Parathyroid adenoma (tissue), 2 donors: Measurements from ENCODE around the gene TMEM250.

Source experiments
- H2AFZ ChIP-seq: fragments of 300-600 bp; sonication (generic); one replicate; pipeline ENCODE4 v1.7.0; 2017; ENCODE audit warnings: antibody characterized with exemption, mild to moderate bottlenecking
- H3K27ac ChIP-seq: fragments of 300-600 bp; sonication (generic); one replicate; pipeline ENCODE4 v1.7.0; 2017
- H3K27me3 ChIP-seq: fragments of 300-600 bp; sonication (generic); one replicate; pipeline ENCODE4 v1.7.0; 2017; ENCODE audit warnings: low read length; ENCODE audit not compliant: control insufficient read depth, insufficient read depth
- H3K36me3 ChIP-seq: fragments of 300-600 bp; sonication (generic); one replicate; pipeline ENCODE4 v1.7.0; 2017; ENCODE audit warnings: low read length; ENCODE audit not compliant: control insufficient read depth, insufficient read depth
- H3K4me1 ChIP-seq: fragments of 300-600 bp; sonication (generic); one replicate; pipeline ENCODE4 v1.7.0; 2017; ENCODE audit warnings: control low read depth
- H3K4me2 ChIP-seq: fragments of 300-600 bp; sonication (generic); one replicate; pipeline ENCODE4 v1.7.0; 2017; ENCODE audit warnings: low read length
- H3K4me3 ChIP-seq: fragments of 300-600 bp; sonication (generic); one replicate; pipeline ENCODE4 v1.7.0; 2017; ENCODE audit warnings: low read depth, low read length
- H3K79me2 ChIP-seq: fragments of 300-600 bp; sonication (generic); one replicate; pipeline ENCODE4 v1.7.0; 2017; ENCODE audit warnings: control low read depth
- H3K9ac ChIP-seq: fragments of 300-600 bp; sonication (generic); one replicate; pipeline ENCODE4 v1.7.0; 2017; ENCODE audit warnings: mild to moderate bottlenecking
- H3K9me3 ChIP-seq: fragments of 300-600 bp; sonication (generic); one replicate; pipeline ENCODE4 v1.7.0; 2017; ENCODE audit warnings: low read length; ENCODE audit not compliant: control insufficient read depth
- CTCF ChIP-seq: fragments of 300-600 bp; sonication (generic); IDR thresholded peaks from one replicate; pipeline ENCODE4 v1.7.0; 2017; ENCODE audit warnings: antibody characterized with exemption, mild to moderate bottlenecking
- donor health status: primary hyperparathyroidism.

Gene TMEM250

GRCh38 chr9:136085815-136086212, 32.9 kb downstream of the TMEM250 start:
- no peak for TF ChIP-seq CTCF
- H2AFZ ChIP-seq = no peak overlapping the region
- H3K4me3 ChIP-seq = no peak overlapping the region
- H3K36me3 ChIP-seq = no peaks in the 10 kb centered on the region
- no peak overlapping the region for H3K27ac ChIP-seq
- H3K27me3 ChIP-seq = no peaks in the 10 kb centered on the region
- peaks cover 4% of the 10 kb centered on the region for H3K4me1 ChIP-seq
- H3K79me2 ChIP-seq = peaks cover 38% of the 10 kb centered on the region
- H3K9me3 ChIP-seq = no peaks in the 10 kb centered on the region
- H3K9ac ChIP-seq = no peak overlapping the region
- no peak overlapping the region for H3K4me2 ChIP-seq

GRCh38 chr9:136084063-136084944, 34.4 kb downstream of the TMEM250 start:
- Histone ChIP-seq H3K4me1 (peaks cover 4% of the 10 kb centered on the region), H3K27me3 (no peaks in the 10 kb centered on the region), H2AFZ (no peak overlapping the region), H3K27ac (no peak overlapping the region), H3K79me2 (peaks cover 30% of the 10 kb centered on the region), H3K4me2 (no peak overlapping the region), H3K9ac (no peak overlapping the region), H3K4me3 (no peak overlapping the region), H3K9me3 (no peaks in the 10 kb centered on the region), H3K36me3 (no peaks in the 10 kb centered on the region)
- no peak for TF ChIP-seq CTCF

GRCh38 chr9:136083558-136084062, 35.1 kb downstream of the TMEM250 start:
- H3K4me1 ChIP-seq = peaks cover 4% of the 10 kb centered on the region
- no peak overlapping the region for H3K27ac ChIP-seq
- H2AFZ ChIP-seq = no peak overlapping the region
- TF ChIP-seq CTCF = no peak
- H3K27me3 ChIP-seq = no peaks in the 10 kb centered on the region
- H3K9me3 ChIP-seq = no peaks in the 10 kb centered on the region
- peaks cover 27% of the 10 kb centered on the region for H3K79me2 ChIP-seq
- no peak overlapping the region for H3K9ac ChIP-seq
- H3K36me3 ChIP-seq = no peaks in the 10 kb centered on the region
- H3K4me2 ChIP-seq = no peak overlapping the region
- no peak overlapping the region for H3K4me3 ChIP-seq

GRCh38 chr9:136082496-136083361, 35.9 kb downstream of the TMEM250 start:
- no peak overlapping the region for H3K9ac ChIP-seq
- H3K79me2 ChIP-seq = peaks cover 24% of the 10 kb centered on the region
- no peak overlapping the region for H3K27ac ChIP-seq
- no peak overlapping the region for H2AFZ ChIP-seq
- H3K27me3 ChIP-seq = no peaks in the 10 kb centered on the region
- H3K9me3 ChIP-seq = no peaks in the 10 kb centered on the region
- no peak overlapping the region for H3K4me3 ChIP-seq
- no peak for TF ChIP-seq CTCF
- no peak overlapping the region for H3K4me2 ChIP-seq
- no peaks in the 10 kb centered on the region for H3K36me3 ChIP-seq
- peaks cover 4% of the 10 kb centered on the region for H3K4me1 ChIP-seq
